Measurements from ENCODE around the gene DFFB. TPM values are rescaled to one million over a fixed set of nuclear protein-coding genes. Genes with fewer than 3 reads are reported as not detected.
A peak's percentile ranks its signal among the peaks of the same experiment; 100 is the strongest.

DFFB gene
- total RNA-seq, 1 donor from 2014 or later, result 15.0 TPM

DNA sequence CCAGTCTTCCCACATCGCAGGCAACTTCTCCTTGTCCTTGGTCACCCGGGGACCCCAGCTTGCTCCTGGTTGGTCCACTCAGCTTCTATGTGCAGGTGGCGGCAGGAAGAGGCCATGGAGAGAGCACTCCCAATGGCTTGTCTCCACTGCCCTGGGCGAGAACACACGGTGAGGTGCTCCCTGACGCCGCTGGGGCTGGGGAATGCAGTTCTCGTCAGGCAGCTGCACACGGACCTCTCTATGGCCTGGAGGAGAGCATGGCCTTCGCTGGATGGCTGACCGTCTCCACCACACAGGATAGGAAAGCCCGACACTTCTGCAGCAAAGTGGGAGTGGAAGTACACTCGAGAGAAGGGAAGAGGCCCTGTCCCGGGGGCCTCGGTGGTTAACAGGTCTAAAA lies 31.0 kb downstream of the DFFB start:
- intact Hi-C loops (cut with micrococcal nuclease), result no loop called here
- Mint-ChIP-seq H3K36me3 (ENCODE audit: low read depth) (peaks cover 56% of the 10 kb centered on the region), H3K27me3 (no peaks in the 10 kb centered on the region), H3K27ac (no peak overlapping the region), H3K9me3 (no peaks in the 10 kb centered on the region), H3K4me3 (no peak overlapping the region), H3K4me1 (peaks cover 21% of the 10 kb centered on the region)
- DNase-seq, result no peak

DNA sequence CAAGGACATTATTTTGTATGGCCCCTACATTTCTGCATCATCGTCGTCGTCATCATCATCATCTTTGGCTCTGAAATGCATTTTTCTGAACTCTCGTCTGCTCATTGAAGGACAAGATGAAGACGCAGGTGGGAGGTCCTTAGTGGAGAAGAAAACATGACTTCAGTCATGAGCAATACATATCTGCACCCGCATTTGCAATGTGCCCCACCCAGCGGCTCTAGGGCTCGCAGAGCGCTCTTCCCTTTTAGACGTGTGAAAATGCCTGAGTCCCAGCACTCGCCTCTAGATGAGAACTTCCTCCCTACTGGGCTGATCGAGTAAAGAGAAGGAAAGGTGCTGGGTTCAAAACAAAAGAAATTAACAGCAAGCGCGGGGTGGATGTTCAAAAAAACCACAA lies 32.7 kb downstream of the DFFB start:
- Mint-ChIP-seq H3K27ac (peak overlapping the region; percentile 69), H3K9me3 (no peaks in the 10 kb centered on the region), H3K27me3 (no peaks in the 10 kb centered on the region), H3K4me3 (no peak overlapping the region), H3K4me1 (peaks cover 21% of the 10 kb centered on the region), H3K36me3 (ENCODE audit: low read depth) (peaks cover 48% of the 10 kb centered on the region)
- intact Hi-C loops (cut with micrococcal nuclease), result loop anchor here (2.0 kb wide), 1 partner anchor 33 kb away; the partner anchor contains the start of genes CEP104 and DFFB
- DNase-seq, result no peak

GRCh38 chr1:3890389-3891328 lies 33.4 kb downstream of the DFFB start:
- peaks cover 21% of the 10 kb centered on the region for H3K4me1 Mint-ChIP-seq
- intact Hi-C loops (cut with micrococcal nuclease), result loop anchor here (2.0 kb wide), 1 partner anchor 34 kb away; the partner anchor contains the start of genes CEP104 and DFFB
- peak overlapping the region; percentile 41 for H3K27ac Mint-ChIP-seq
- peaks cover 51% of the 10 kb centered on the region for H3K36me3 Mint-ChIP-seq (ENCODE audit: low read depth)
- H3K27me3 Mint-ChIP-seq, result no peaks in the 10 kb centered on the region
- DNase-seq, result peak; percentile 74
- H3K9me3 Mint-ChIP-seq, result no peaks in the 10 kb centered on the region
- H3K4me3 Mint-ChIP-seq, result peak overlapping the region; percentile 55

DNA sequence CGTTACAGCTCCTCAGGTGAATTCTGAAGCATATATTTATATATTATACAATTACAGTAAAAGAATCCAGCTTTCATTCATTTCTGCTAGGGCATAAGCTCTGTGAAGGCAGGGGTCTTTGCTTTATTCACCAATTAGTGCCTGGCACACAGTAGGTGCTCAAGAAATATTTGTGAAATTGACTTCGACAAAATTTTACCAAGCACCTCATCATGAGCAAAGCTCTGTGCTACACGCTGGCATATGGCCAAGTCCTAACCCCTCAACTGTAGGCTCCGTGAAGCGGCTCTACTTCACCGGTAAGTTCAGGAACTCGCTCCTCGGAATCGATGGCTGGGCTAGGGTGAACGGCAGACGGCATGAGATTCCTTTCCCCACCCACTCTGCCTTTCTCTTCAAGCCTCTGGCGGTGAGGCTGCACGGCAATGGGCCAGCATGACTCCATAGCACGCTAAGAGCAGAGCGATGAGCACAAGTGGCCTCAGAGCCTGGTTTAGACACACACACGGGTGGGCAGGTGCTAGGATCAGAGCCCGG lies 34.1 kb downstream of the DFFB start:
- Mint-ChIP-seq H3K9me3 (no peaks in the 10 kb centered on the region), H3K36me3 (ENCODE audit: low read depth) (peaks cover 54% of the 10 kb centered on the region), H3K4me3 (no peak overlapping the region), H3K4me1 (peaks cover 24% of the 10 kb centered on the region), H3K27me3 (no peaks in the 10 kb centered on the region), H3K27ac (peak overlapping the region; percentile 12)
- intact Hi-C loops (cut with micrococcal nuclease), result loop anchor here (2.0 kb wide), 1 partner anchor 35 kb away; the partner anchor contains the start of genes CEP104 and DFFB
- DNase-seq, result no peak

DNA sequence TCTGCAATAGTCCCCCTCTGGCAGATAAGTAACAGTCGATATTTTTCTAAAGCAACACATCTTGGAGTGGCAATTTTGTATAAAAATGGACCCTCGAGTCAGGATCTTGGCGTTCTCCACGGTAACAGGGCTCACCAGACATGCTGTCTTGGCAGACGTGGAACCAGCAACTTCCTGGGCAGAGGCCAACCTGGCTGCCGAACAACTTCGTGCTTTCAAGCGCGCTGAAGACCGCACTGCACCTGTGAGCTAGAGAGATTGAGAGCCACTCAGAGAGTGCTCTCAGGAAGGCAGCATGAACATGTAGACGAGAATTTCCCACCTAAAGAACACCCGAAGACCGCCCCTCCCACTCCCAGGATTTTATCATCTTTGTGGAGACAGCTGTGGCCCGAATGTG lies 35.5 kb downstream of the DFFB start:
- no peak for DNase-seq
- intact Hi-C loops (cut with micrococcal nuclease), result no loop called here
- Mint-ChIP-seq H3K9me3 (peaks cover 4% of the 10 kb centered on the region), H3K4me1 (peaks cover 31% of the 10 kb centered on the region), H3K4me3 (no peak overlapping the region), H3K27ac (peak overlapping the region; percentile 29), H3K27me3 (no peaks in the 10 kb centered on the region), H3K36me3 (ENCODE audit: low read depth) (peaks cover 58% of the 10 kb centered on the region)

- Mint-ChIP-seq H3K27ac (no peak overlapping the region), H3K4me1 (peaks cover 31% of the 10 kb centered on the region), H3K36me3 (ENCODE audit: low read depth) (peaks cover 56% of the 10 kb centered on the region), H3K9me3 (peaks cover 4% of the 10 kb centered on the region), H3K4me3 (no peak overlapping the region), H3K27me3 (no peaks in the 10 kb centered on the region)
- DNase-seq, result no peak
- intact Hi-C loops (cut with micrococcal nuclease), result no loop called here
Observed at GRCh38 chr1:3893190-3893589, 35.9 kb downstream of the DFFB start.

GRCh38 chr1:3894626-3895278 lies 37.5 kb downstream of the DFFB start:
- Mint-ChIP-seq H3K36me3 (ENCODE audit: low read depth) (peaks cover 52% of the 10 kb centered on the region), H3K4me1 (peaks cover 39% of the 10 kb centered on the region), H3K27ac (no peak overlapping the region), H3K9me3 (peaks cover 4% of the 10 kb centered on the region), H3K4me3 (no peak overlapping the region), H3K27me3 (no peaks in the 10 kb centered on the region)
- intact Hi-C loops (cut with micrococcal nuclease), result no loop called here
- DNase-seq, result no peak

DNA sequence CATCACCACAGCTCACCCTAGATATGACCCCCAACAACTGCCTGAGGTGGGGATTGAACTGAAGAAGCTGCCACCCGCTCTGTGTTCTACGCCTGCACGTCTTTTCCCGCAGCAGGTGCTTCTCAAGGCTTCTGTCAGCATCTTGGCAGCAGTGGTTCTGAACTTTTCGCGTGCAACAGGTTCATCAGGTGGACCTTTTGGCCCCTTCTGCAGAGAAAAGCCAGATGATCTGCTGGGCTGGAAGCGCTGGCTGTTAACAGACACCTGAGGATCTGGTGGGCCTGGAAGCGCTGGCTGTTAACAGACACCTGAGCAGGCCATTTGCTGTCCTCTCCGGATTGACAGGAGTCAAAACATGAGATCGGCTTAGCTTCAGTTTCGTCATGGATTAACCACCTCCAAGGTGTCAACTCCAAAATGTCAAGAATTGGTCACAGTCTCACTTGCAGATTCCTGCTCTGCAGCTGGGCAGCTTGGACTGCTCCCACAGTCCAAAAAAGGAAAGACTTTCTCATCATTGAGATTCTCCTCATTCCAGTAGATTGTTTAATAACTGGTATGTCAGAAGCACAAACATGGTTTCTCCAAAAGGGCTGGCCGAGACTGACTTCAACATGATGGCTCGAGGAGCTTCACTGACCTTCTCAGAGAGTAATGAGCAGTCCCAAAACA lies 38.1 kb downstream of the DFFB start:
- Mint-ChIP-seq H3K36me3 (ENCODE audit: low read depth) (peaks cover 46% of the 10 kb centered on the region), H3K9me3 (peaks cover 4% of the 10 kb centered on the region), H3K27ac (no peak overlapping the region), H3K27me3 (no peaks in the 10 kb centered on the region), H3K4me3 (no peak overlapping the region), H3K4me1 (peaks cover 34% of the 10 kb centered on the region)
- DNase-seq, result no peak
- intact Hi-C loops (cut with micrococcal nuclease), result no loop called here

GRCh38 chr1:3895951-3896325 lies 38.7 kb downstream of the DFFB start:
- intact Hi-C loops (cut with micrococcal nuclease), result no loop called here
- Mint-ChIP-seq H3K27me3 (no peaks in the 10 kb centered on the region), H3K4me3 (no peak overlapping the region), H3K9me3 (peaks cover 4% of the 10 kb centered on the region), H3K36me3 (ENCODE audit: low read depth) (peaks cover 41% of the 10 kb centered on the region), H3K4me1 (peaks cover 29% of the 10 kb centered on the region), H3K27ac (no peak overlapping the region)
- no peak for DNase-seq

DNA sequence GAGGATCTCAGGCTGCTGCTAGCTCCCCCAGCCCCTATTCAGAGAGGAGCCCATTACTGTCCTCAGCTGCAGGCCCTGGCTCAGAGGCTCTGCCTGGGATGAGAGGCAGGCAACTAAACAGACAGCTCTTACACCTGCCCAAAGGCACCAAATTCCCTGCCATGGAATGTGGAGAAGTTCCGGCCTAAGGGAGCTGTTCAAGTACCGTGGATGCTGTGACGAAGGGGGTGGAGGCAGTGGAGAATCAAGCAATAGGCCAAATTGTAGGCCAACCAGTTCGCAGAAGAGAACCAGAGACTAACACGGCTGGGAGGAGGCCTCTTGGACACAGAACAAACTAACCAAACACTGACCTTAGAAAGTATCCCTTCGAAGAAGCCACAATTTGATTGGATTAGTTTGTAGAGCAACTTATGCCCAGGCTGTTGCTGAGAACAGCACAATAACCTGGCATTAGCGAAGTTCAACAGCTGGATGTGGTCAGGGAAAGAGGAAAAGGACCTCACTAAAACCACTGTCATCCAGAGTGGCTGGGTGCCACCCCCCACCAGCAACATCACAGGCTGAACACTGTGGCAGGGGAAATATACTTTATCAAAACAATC lies 39.2 kb downstream of the DFFB start:
- intact Hi-C loops (cut with micrococcal nuclease), result no loop called here
- no peak overlapping the region for H3K27ac Mint-ChIP-seq
- H3K4me1 Mint-ChIP-seq, result peaks cover 28% of the 10 kb centered on the region
- peaks cover 4% of the 10 kb centered on the region for H3K9me3 Mint-ChIP-seq
- no peaks in the 10 kb centered on the region for H3K27me3 Mint-ChIP-seq
- no peak for DNase-seq
- no peak overlapping the region for H3K4me3 Mint-ChIP-seq
- H3K36me3 Mint-ChIP-seq (ENCODE audit: low read depth), result peaks cover 39% of the 10 kb centered on the region

GRCh38 chr1:3898475-3898735 lies 41.1 kb downstream of the DFFB start:
- DNase-seq, result no peak
- Mint-ChIP-seq H3K4me3 (peak overlapping the region; percentile 97), H3K36me3 (ENCODE audit: low read depth) (peaks cover 30% of the 10 kb centered on the region), H3K27me3 (no peaks in the 10 kb centered on the region), H3K27ac (no peak overlapping the region), H3K4me1 (peaks cover 36% of the 10 kb centered on the region), H3K9me3 (peaks cover 4% of the 10 kb centered on the region)
- intact Hi-C loops (cut with micrococcal nuclease), result no loop called here

GRCh38 chr1:3898994-3899753 lies 41.9 kb downstream of the DFFB start:
- no peak for DNase-seq
- Mint-ChIP-seq H3K4me3 (peak overlapping the region; percentile 97), H3K4me1 (peaks cover 42% of the 10 kb centered on the region), H3K27ac (peak overlapping the region; percentile 77), H3K27me3 (no peaks in the 10 kb centered on the region), H3K36me3 (ENCODE audit: low read depth) (peaks cover 28% of the 10 kb centered on the region), H3K9me3 (peaks cover 4% of the 10 kb centered on the region)
- intact Hi-C loops (cut with micrococcal nuclease), result no loop called here

GRCh38 chr1:3899754-3900149 lies 42.5 kb downstream of the DFFB start:
- DNase-seq, result no peak
- peak overlapping the region; percentile 97 for H3K4me3 Mint-ChIP-seq
- H3K27ac Mint-ChIP-seq, result peak overlapping the region; percentile 96
- peaks cover 42% of the 10 kb centered on the region for H3K4me1 Mint-ChIP-seq
- H3K9me3 Mint-ChIP-seq, result peaks cover 4% of the 10 kb centered on the region
- no peaks in the 10 kb centered on the region for H3K27me3 Mint-ChIP-seq
- H3K36me3 Mint-ChIP-seq (ENCODE audit: low read depth), result peaks cover 28% of the 10 kb centered on the region
- intact Hi-C loops (cut with micrococcal nuclease), result loop anchor here (1.0 kb wide), 3 partner anchors 42 to 127 kb away; partner anchors contain the start of genes CEP104, DFFB, LRRC47 and SMIM1
